DND-41 (cell line): ENCODE data around the gene UTY.

Experiments used
- ATAC-seq: fragments of 200-7000 bp; cut with Tn5 transposase; 3 replicates; pipeline ENCODE4 v1.9.1; 2021; ENCODE audit warnings: low read depth; ENCODE audit not compliant: insufficient read depth
- DNase-seq: peaks from one replicate; pipeline ENCODE4 v3.0.0-alpha.2; 2020
- H2AFZ ChIP-seq: 2 replicates; pipeline ENCODE4 v1.6.0; 2012; ENCODE audit warnings: low read depth, low read length
- H3K27ac ChIP-seq: 2 replicates; pipeline ENCODE4 v1.5.1; 2012; ENCODE audit warnings: low read length, inconsistent platforms
- H3K27me3 ChIP-seq: fragments of 200-600 bp; sonication (generic); 2 replicates; pipeline ENCODE4 v1.6.0; 2012; ENCODE audit warnings: low read length, mild to moderate bottlenecking, inconsistent platforms; ENCODE audit not compliant: insufficient read depth, poor library complexity
- H3K36me3 ChIP-seq: 2 replicates; pipeline ENCODE4 v1.5.1; 2012; ENCODE audit warnings: low read length, inconsistent platforms; ENCODE audit not compliant: insufficient read depth
- H3K4me1 ChIP-seq: 2 replicates; pipeline ENCODE4 v1.5.1; 2012; ENCODE audit warnings: mild to moderate bottlenecking, low read length; ENCODE audit not compliant: insufficient read depth
- H3K4me2 ChIP-seq: 2 replicates; pipeline ENCODE4 v1.6.0; 2012; ENCODE audit warnings: mild to moderate bottlenecking, moderate library complexity, low read length, inconsistent platforms; ENCODE audit not compliant: insufficient read depth
- H3K4me3 ChIP-seq, 2 experiments: fragments of 200-600 bp in 1 of 2; shearing (Covaris generic) in 1 of 2; 2 replicates each; pipeline ENCODE4 v1.5.1; 2012 to 2016; ENCODE audit warnings: inconsistent platforms in 2 of 2, low read length in 2 of 2, mild to moderate bottlenecking in 2 of 2, low read depth in 1 of 2, moderate library complexity in 1 of 2
- H3K79me2 ChIP-seq: 2 replicates; pipeline ENCODE4 v1.6.0; 2012; ENCODE audit warnings: low read length, inconsistent platforms; ENCODE audit not compliant: insufficient read depth
- H3K9ac ChIP-seq: 2 replicates; pipeline ENCODE4 v1.6.0; 2012; ENCODE audit warnings: low read depth, mild to moderate bottlenecking, inconsistent platforms, low read length, moderate library complexity
- H3K9me3 ChIP-seq: 2 replicates; pipeline ENCODE4 v1.5.1; 2012; ENCODE audit warnings: low read length, moderate library complexity, mild to moderate bottlenecking, inconsistent platforms; ENCODE audit not compliant: insufficient read depth, severe bottlenecking
- H4K20me1 ChIP-seq: 2 replicates; pipeline ENCODE4 v1.6.0; 2012; ENCODE audit warnings: low read length; ENCODE audit not compliant: insufficient read depth
- EZH2 ChIP-seq: IDR thresholded peaks from 3 replicates; pipeline ENCODE4 v1.6.1; 2012; ENCODE audit warnings: borderline replicate concordance, low read depth, mild to moderate bottlenecking, moderate library complexity, low read length, inconsistent platforms; ENCODE audit not compliant: severe bottlenecking
- TF ChIP-seq, protein P1 (sequence below): IDR thresholded peaks from 2 replicates; pipeline ENCODE4 v1.5.1; 2012; ENCODE audit warnings: borderline replicate concordance, low read length, moderate library complexity, mild to moderate bottlenecking; ENCODE audit not compliant: poor library complexity, severe bottlenecking; ENCODE audit errors: extremely low read depth

Gene UTY

DNA sequence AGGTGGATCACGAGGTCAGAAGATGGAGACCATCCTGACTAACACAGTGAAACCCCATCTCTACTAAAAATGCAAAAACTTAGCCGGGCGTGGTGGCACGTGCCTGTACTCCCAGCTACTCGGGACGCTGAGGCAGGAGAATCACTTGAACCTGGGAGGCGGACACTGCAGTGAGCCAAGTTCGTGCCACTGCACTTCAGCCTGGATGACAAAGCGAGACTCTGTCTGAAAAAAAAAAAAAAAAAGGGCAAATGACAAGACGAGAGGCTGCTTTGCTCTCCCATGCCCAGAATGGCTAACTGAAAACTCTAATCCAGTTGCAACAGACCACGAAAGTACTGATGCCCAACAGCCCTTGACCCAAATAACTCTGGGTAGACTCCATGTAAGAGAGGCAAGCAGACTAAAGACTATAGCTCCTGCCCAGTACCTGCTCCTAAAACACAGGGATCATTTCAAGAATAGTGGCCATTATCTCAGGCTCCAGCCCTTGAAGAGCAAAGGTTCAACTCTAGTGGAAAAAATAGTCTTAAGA, 29.2 kb downstream of the UTY start:
- Histone ChIP-seq H3K4me1 (no peaks in the 10 kb centered on the region), H3K27me3 (no peaks in the 10 kb centered on the region), H3K4me2 (no peak overlapping the region), H2AFZ (no peak overlapping the region), H4K20me1 (peaks cover 8% of the 10 kb centered on the region; the same call in 1 of the 2 replicates), H3K9ac (no peak overlapping the region), H3K9me3 (no peaks in the 10 kb centered on the region), H3K4me3 (no peak overlapping the region), H3K36me3 (peaks cover 39% of the 10 kb centered on the region; the same call in 1 of the 2 replicates), H3K79me2 (peaks cover 92% of the 10 kb centered on the region), H3K27ac (no peak overlapping the region)
- DNase-seq (no peak), ATAC-seq (no peak)
- no peak for TF ChIP-seq EZH2
- TF ChIP-seq, protein P1, sequence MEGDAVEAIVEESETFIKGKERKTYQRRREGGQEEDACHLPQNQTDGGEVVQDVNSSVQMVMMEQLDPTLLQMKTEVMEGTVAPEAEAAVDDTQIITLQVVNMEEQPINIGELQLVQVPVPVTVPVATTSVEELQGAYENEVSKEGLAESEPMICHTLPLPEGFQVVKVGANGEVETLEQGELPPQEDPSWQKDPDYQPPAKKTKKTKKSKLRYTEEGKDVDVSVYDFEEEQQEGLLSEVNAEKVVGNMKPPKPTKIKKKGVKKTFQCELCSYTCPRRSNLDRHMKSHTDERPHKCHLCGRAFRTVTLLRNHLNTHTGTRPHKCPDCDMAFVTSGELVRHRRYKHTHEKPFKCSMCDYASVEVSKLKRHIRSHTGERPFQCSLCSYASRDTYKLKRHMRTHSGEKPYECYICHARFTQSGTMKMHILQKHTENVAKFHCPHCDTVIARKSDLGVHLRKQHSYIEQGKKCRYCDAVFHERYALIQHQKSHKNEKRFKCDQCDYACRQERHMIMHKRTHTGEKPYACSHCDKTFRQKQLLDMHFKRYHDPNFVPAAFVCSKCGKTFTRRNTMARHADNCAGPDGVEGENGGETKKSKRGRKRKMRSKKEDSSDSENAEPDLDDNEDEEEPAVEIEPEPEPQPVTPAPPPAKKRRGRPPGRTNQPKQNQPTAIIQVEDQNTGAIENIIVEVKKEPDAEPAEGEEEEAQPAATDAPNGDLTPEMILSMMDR, result no peak

DNA sequence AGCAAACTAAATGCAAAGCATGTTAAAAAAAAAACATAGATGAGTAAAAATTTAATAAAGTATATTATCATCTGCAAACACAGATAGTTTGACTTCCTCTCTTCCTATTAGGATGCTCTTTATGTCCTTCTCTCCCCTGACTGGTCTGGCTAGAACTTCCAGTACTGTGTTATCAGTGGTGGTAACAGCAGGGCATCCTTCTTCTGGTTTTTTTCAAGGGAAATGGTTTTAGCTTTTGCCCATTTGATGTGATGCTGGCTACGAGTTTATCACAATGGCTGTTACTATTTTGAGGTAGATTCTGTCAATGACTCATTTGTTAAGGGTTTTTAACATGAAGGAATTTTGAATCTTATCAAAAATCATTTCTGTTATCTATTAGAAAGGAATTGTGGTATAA, 34.3 kb downstream of the UTY start:
- Histone ChIP-seq H3K4me3 (no peak overlapping the region), H3K27me3 (no peaks in the 10 kb centered on the region), H3K4me1 (no peaks in the 10 kb centered on the region), H3K79me2 (peaks cover 84% of the 10 kb centered on the region), H3K9ac (no peak overlapping the region), H3K4me2 (no peak overlapping the region), H2AFZ (no peak overlapping the region), H3K9me3 (no peaks in the 10 kb centered on the region), H3K27ac (no peak overlapping the region), H3K36me3 (peaks cover 51% of the 10 kb centered on the region), H4K20me1 (no peaks in the 10 kb centered on the region)
- TF ChIP-seq EZH2, result no peak
- TF ChIP-seq, protein P1, result no peak
- ATAC-seq (no peak), DNase-seq (no peak)

- TF ChIP-seq, protein P1, result no peak
- no peak for TF ChIP-seq EZH2
- no peak for ATAC-seq
- no peak overlapping the region for H2AFZ ChIP-seq
Measured at GRCh38 chrY:13443146-13443545, 36.7 kb downstream of the UTY start.

More at GRCh38 chrY:13443146-13443545, 36.7 kb downstream of the UTY start:
- Histone ChIP-seq H3K9me3 (no peaks in the 10 kb centered on the region), H3K4me3 (no peak overlapping the region), H3K27me3 (no peaks in the 10 kb centered on the region), H3K4me2 (no peak overlapping the region), H3K4me1 (no peaks in the 10 kb centered on the region), H3K79me2 (peaks cover 86% of the 10 kb centered on the region), H4K20me1 (no peaks in the 10 kb centered on the region; the same call in 1 of the 2 replicates), H3K36me3 (peaks cover 59% of the 10 kb centered on the region), H3K27ac (no peak overlapping the region), H3K9ac (no peak overlapping the region)
- DNase-seq, result no peak
